Kidney (tissue), 14 donors: Measurements from ENCODE around the gene P2RX4. TPM values are rescaled to one million over a fixed set of nuclear protein-coding genes. Genes with fewer than 3 reads are reported as not detected.

Experiments used
- DNase-seq, 5 donors: peaks; one replicate each; pipeline ENCODE4 v3.0.0-alpha.2; 2013 to 2020
- FAIRE-seq: peaks from 2 replicates; lab custom pipeline; 2012; peaks lifted over from hg19 to GRCh38; lab: Jason Lieb, UNC
- H3K27ac ChIP-seq, 2 donors: one replicate each; pipeline ENCODE4 v1.7.0; 2013; ENCODE audit warnings: low read depth in 2 of 2, low read length in 2 of 2, inconsistent platforms in 1 of 2
- H3K27me3 ChIP-seq: one replicate; pipeline ENCODE4 v1.7.1; 2013; ENCODE audit warnings: low read length, inconsistent platforms; ENCODE audit not compliant: control insufficient read depth, insufficient read depth
- H3K36me3 ChIP-seq, 3 donors: one replicate each; pipeline versions ENCODE4 v1.7.0 to v1.7.1; 2013; ENCODE audit warnings: low read length in 3 of 3, control low read depth in 1 of 3, inconsistent platforms in 1 of 3; ENCODE audit not compliant: insufficient read depth in 3 of 3, control insufficient read depth in 2 of 3
- H3K4me1 ChIP-seq, 3 donors: one replicate each; pipeline versions ENCODE4 v1.7.0 to v1.7.1; 2013; ENCODE audit warnings: low read length in 3 of 3, inconsistent platforms in 1 of 3, low read depth in 1 of 3; ENCODE audit not compliant: control insufficient read depth in 2 of 3, insufficient read depth in 2 of 3
- H3K4me3 ChIP-seq, 3 donors: one replicate each; pipeline versions ENCODE4 v1.7.0 to v1.8.1; 2013; ENCODE audit warnings: low read length in 3 of 3, control low read depth in 1 of 3, inconsistent platforms in 1 of 3
- H3K9ac ChIP-seq, 3 donors: one replicate each; pipeline versions ENCODE4 v1.7.0 to v1.7.1; 2013; ENCODE audit warnings: low read length in 3 of 3, control low read depth in 1 of 3, inconsistent platforms in 1 of 3
- H3K9me3 ChIP-seq, 3 donors: one replicate each; pipeline versions ENCODE4 v1.7.0 to v1.7.1; 2013; ENCODE audit warnings: low read length in 3 of 3, control low read depth in 1 of 3, inconsistent platforms in 1 of 3; ENCODE audit not compliant: control insufficient read depth in 2 of 3, insufficient read depth in 1 of 3
- CTCF ChIP-seq: IDR thresholded peaks from 3 replicates; pipeline ENCODE4 v1.5.1; 2012; ENCODE audit warnings: mild to moderate bottlenecking, moderate library complexity, borderline replicate concordance; ENCODE audit not compliant: insufficient read depth; ENCODE audit errors: extremely low read depth
- intact Hi-C: fragments of 100-400 bp; cut with DNase I; formaldehyde crosslinking; loops from one replicate; pipeline ENCODE4 v1.11.1; 2022
- polyA plus RNA-seq: library from polyadenylated mRNA; stranded (reverse); fragments of 350-450 nt; fragmentation: Illumina TruSeq; extraction: RNeasy Lipid Tissue Mini Kit (QIAGEN cat#74804); gene quantifications from one replicate; pipeline ENCODE4 v1.2.3, GENCODE V29; 2014; ENCODE audit warnings: low read depth, low replicate concordance; ENCODE audit not compliant: insufficient read depth
- total RNA-seq: library from RNA; stranded (reverse); fragmentation: NEBNext Ultra II Directional; extraction: Animal tissue kit (Norgen Biotek cat#: 25700); gene quantifications from one replicate; pipeline ENCODE4 v1.2.1, GENCODE V29; 2021
- donor health status: control.
- donor health status: control.
- donor health status: control.
- donor health status: control.
- donor health status: control.
- donor health status: DM: yes; HTN: yes; CAD: no.
- donor health status: Normal renal cell carcinoma (clear cell type).

P2RX4 gene
- total and polyA plus RNA-seq, 2 donors from 2014 or later, result 28.8 to 36.2 TPM

GRCh38 chr12:121214166-121214777, 4.3 kb downstream of the P2RX4 start:
- Histone ChIP-seq H3K4me3 (peak overlapping the region in 1 of 3 donors; percentile 7), H3K9me3 (no peaks in the 10 kb centered on the region), H3K27ac (peak overlapping the region; percentile 75 to 82), H3K27me3 (no peaks in the 10 kb centered on the region), H3K36me3 (peaks cover 0 to 5% (median 0%) of the 10 kb centered on the region in 3 donors), H3K4me1 (peaks cover 0 to 21% (median 6%) of the 10 kb centered on the region in 3 donors), H3K9ac (no peak overlapping the region)
- no peak for TF ChIP-seq CTCF
- no peak for DNase-seq
- intact Hi-C loops, result no loop called here
- no peak for FAIRE-seq

GRCh38 chr12:121214855-121215745, 5.2 kb downstream of the P2RX4 start:
- Histone ChIP-seq H3K4me1 (peaks cover 0 to 21% (median 6%) of the 10 kb centered on the region in 3 donors), H3K36me3 (peaks cover 0 to 5% (median 0%) of the 10 kb centered on the region in 3 donors), H3K9ac (peak overlapping the region in 1 of 3 donors; percentile 4), H3K9me3 (no peaks in the 10 kb centered on the region), H3K27ac (peak overlapping the region; percentile 79 to 82), H3K27me3 (no peaks in the 10 kb centered on the region), H3K4me3 (peak overlapping the region in 1 of 3 donors; percentile 7)
- DNase-seq, result peak in 2 of 5 donors; percentile 37 to 61
- no peak for TF ChIP-seq CTCF
- intact Hi-C loops, result no loop called here
- peak; percentile 95 for FAIRE-seq

- no peak for TF ChIP-seq CTCF
- no peak for FAIRE-seq
- no peak overlapping the region for H3K4me3 ChIP-seq
- no peaks in the 10 kb centered on the region for H3K27me3 ChIP-seq
- no peak overlapping the region for H3K9ac ChIP-seq
- intact Hi-C loops, result no loop called here
- H3K36me3 ChIP-seq, result peaks cover 0 to 5% (median 0%) of the 10 kb centered on the region in 3 donors
- H3K27ac ChIP-seq, result peak overlapping the region in 1 of 2 donors; percentile 9
- no peaks in the 10 kb centered on the region for H3K9me3 ChIP-seq
- DNase-seq, result no peak
- peaks cover 0 to 21% (median 6%) of the 10 kb centered on the region in 3 donors for H3K4me1 ChIP-seq
These were observed 6.2 kb downstream of the P2RX4 start for GRCh38 chr12:121216102-121216501.
